ENCODE data around the gene NKX6-1.
A peak's percentile ranks its signal among the peaks of the same experiment; 100 is the strongest.

Gene NKX6-1

GRCh38 chr4:84451546-84451945, 47.5 kb downstream of the NKX6-1 start:
- H3K4me3 ChIP-seq (ENCODE audit: low read depth, low read length) = no peak overlapping the region
- H3K9me3 ChIP-seq (ENCODE audit: severe bottlenecking) = no peaks in the 10 kb centered on the region
- peak; percentile 29; the same call in 1 of the 2 replicates for TF ChIP-seq CTCF (IDR thresholded peaks at IDR 0.05; ENCODE audit: low read depth, low read length)
- DNase-seq = no peak
- H3K27me3 ChIP-seq (ENCODE audit: insufficient read depth, low read depth, severe bottlenecking) = no peaks in the 10 kb centered on the region
- H3K36me3 ChIP-seq = no peaks in the 10 kb centered on the region
- H3K27ac ChIP-seq = no peak overlapping the region

- Histone ChIP-seq H3K4me3 (ENCODE audit: low read depth, low read length) (no peak overlapping the region), H3K27ac (no peak overlapping the region), H3K9me3 (ENCODE audit: severe bottlenecking) (no peaks in the 10 kb centered on the region), H3K36me3 (no peaks in the 10 kb centered on the region), H3K27me3 (ENCODE audit: insufficient read depth, low read depth, severe bottlenecking) (peaks cover 2% of the 10 kb centered on the region)
- no peak for TF ChIP-seq CTCF (IDR thresholded peaks at IDR 0.05; ENCODE audit: low read depth, low read length)
- no peak for DNase-seq
These were observed 55.6 kb downstream of the NKX6-1 start for GRCh38 chr4:84443523-84443922.

GRCh38 chr4:84442778-84443177, 56.3 kb downstream of the NKX6-1 start:
- Histone ChIP-seq H3K9me3 (ENCODE audit: severe bottlenecking) (no peaks in the 10 kb centered on the region), H3K27ac (no peak overlapping the region), H3K27me3 (ENCODE audit: insufficient read depth, low read depth, severe bottlenecking) (peaks cover 2% of the 10 kb centered on the region), H3K36me3 (no peaks in the 10 kb centered on the region), H3K4me3 (ENCODE audit: low read depth, low read length) (no peak overlapping the region)
- DNase-seq = no peak
- no peak for TF ChIP-seq CTCF (IDR thresholded peaks at IDR 0.05; ENCODE audit: low read depth, low read length)

Data from WERI-Rb-1 (cell line).